ENCODE results near the gene PARVG.

Gene PARVG

DNA sequence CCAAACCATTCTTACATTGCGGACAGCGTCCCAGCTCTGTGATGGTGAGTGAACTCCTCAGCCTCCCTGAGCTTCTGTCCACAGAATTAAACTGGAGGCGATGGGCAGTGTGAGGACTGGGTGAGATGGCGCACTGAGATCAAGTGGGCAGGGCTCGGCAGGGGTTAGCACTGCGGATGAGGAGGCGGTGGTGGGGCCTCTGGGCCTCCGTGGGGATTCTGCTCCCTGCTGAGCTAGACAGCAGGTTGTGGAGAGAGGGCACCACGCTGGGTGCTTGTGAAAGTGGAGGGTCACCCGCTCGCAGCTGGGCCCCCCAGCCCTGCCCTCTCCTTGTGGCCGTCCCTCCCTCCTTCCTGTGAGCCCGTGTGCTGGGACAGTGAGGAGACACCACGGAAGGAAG lies 25.6 kb upstream of the PARVG start:
- no peak for DNase-seq

DNA sequence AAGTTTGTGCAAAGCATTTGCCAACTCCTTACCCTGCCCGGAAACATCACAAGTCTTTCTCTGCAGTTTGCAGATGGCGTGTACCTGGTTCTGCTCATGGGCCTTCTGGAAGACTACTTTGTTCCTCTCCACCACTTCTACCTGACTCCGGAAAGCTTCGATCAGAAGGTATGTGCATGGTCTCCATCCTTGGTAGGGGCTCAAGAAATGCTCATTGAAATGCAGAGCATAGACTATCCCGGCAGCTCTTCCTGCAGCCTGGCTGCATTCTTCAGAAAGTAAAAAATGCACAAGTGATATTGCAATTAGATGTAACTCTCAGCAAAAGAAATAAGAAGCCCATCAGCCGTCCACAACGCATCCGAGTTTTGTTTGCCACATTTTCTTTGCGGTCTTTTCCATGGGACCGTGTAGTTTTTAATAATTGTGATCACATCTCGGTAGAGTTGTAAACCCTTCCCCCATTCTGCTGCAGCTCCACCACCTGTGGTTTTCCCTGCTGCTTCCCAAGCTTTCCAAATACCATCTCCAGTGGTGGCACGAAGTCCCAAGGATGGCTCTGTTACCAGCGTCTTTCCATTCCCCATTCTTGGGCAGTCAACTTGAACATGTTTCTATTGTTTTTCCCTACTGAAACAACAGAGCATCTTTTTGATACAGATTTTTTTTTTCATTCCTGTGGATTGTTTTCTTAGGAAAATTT lies 22.7 kb upstream of the PARVG start:
- DNase-seq, result no peak

- DNase-seq, result no peak
Observed at GRCh38 chr22:44158816-44159215, 21.9 kb upstream of the PARVG start.

GRCh38 chr22:44159221-44159620 lies 21.5 kb upstream of the PARVG start:
- no peak for DNase-seq

DNA sequence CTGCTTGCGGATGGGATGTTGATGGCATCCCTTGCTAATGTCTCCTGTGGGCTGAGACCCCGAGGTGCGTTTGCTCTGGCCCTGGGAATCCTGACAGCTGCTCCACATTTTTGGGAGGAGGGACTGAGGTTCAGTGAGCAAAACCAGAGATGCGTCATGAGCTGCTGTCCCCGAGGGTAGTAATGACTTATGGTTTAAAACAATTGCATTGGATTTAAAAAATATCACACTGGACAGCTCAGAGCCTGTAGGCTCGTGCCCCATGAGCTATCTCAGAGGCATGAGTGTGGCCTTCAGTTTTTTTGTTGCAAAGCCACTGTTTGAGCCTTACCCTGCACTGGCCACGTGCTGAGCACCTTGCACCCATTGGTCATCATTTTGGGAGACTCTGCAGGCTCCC lies 20.9 kb upstream of the PARVG start:
- DNase-seq, result no peak

DNA sequence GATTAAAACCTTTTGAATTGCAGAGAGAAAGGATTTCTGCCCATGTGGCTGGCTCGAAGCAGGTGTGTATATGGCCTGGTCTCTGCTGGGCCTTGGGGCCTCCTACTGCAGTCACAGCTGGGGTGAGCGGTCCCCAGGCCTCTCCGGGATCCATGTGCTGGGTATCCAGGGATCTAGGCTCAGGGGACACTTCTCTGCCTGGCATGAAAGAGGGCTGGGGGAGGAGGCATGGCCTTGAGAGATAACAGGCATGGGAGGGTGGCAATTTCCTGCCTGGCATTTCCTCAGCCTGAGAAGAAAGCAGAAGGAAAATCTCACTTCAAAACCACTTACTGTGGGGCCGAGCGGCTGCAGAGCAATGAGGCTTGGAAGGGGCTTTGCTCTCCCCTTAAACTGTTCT lies 20.3 kb upstream of the PARVG start:
- DNase-seq, result no peak

DNA sequence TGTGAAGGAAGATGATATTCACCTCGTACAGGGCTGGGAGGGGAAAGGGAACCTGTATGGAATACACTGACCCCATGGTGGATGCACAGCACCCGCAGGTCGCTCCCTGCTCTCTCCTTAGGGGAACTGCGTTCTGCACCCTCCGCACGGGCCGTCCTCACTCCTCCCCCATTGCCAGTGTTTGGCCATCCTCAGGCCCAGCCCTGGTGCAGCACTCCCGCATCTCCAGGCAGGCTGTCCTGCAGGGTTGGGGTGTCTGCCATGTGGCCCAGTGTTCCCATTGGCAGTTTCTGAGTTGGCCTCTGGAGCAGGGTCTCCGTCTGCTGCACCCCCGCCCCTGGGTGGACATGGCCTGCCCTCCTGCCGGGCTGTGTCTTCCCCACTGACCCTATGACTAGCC lies 19.1 kb upstream of the PARVG start:
- no peak for DNase-seq

DNA sequence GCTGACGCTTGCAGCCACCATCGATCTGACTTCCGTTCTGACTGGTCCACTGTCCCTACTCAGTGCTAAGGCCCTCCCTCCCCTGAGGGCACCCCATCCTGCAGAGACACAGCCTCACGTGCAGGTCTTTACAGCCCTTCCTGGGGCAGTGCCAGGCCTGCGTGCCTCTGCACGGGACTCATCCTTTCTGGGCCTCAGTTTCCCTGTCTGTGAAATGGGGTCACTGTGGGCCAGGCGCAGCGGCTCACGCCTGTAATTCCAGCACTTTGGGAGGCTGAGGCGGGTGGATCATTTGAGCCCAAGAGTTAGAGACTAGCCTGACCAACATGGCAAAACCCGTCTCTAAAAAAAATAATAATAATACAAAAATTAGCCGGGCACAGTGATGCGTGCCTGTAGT lies 17.8 kb upstream of the PARVG start:
- no peak for DNase-seq

DNA sequence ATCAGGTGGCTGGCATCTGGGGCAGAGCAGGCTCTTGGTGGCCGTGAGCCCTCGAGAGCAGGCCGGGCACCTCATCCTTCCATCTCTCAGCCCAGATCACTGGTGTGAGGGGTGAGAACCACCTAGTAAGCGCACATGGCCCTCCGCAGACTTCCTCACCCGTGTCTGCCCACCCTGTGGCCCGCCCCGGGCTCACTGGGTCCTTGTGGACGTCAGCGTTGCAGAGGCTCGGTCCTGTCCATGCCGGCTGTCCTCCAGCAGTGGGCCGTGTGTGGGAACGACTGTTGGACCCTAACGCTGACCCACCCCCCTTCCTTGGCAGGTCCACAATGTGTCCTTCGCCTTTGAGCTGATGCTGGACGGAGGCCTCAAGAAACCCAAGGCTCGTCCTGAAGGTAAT lies 17.2 kb upstream of the PARVG start:
- DNase-seq, result no peak

DNA sequence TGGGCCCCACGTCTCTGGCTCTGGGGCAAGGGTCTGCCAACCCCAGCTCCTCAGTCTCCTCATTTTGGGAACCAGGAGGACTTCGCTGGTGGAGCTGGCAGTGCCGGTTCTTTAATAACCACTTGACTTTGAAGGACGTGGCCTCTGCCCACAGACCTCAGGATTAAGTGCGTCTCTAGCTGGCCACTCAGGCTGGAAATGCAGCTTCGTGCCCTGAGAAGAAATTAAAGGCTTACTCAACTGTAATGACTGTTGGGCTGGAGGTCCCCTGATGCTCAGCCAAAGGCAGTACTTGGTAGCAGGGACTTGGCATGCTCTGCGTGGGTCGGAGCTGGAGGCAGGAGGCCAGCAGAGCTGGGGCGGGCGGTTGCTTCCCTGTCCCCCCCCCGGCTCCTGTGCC lies 16.7 kb upstream of the PARVG start:
- no peak for DNase-seq

DNA sequence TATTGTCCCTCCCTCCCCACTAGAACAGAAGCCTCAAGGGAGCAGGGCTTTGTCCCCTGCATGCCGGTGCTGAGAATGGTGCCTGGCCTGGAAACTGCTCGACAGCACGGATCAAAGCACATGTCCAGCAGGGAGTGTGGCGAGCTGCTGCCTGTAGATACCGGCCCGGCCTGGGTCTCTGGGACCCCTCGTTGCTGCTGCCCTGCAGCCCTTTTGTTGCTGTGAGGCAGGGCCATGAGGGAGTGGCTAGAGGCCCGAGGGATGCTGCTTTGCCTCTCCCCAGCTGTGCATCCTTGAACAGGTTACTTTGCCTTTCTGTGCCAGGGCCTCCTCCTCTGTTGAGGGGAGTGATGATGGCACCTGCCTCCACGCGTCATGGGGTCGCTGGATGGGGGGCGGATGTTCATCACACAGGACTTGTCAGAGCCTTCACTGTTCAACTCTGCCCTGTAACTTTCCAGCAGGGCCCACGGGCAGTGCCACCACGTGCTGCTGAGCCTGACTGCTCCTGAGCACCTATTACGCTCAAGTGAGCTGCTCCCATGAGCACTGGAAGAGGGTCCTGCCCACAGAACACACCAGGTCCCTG lies 15.3 kb upstream of the PARVG start:
- DNase-seq, result no peak

DNA sequence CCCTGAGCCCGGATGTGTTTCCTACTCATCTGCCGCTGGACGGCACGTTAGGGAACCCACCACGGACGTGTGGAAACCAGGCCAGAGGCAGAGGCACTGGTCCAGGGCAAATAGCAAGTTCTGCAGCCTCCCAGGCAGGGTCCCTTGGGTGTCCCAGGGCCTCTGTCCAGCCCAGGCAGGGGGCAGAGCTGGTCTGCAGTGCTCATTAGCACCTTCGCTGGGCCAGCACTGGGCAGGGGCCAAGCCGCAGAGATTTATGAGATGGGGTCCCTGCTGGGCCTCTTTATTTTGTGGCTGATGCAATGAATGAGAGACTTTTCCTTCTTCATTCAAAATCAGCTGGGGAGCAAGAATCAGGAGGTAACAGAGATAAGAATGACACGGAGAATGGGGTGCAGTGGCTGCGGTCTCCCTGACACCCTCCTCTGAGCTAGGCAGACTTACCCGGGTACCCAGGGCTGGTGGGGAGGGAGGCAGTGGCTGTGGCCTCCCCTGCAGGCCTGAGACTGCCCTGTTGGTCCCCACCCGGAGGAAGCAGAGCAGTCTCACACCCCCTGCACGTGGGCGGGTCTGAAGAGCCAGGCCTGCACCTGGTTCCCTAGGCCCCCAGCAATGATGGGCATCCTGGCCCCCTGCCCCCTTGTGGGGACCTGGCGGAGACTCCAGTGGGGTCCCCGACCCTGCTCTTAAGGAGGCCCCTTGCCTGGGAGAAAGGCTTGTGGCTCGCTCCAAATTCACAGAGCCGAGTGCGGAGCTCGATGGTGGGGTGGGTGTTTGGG lies 14.0 kb upstream of the PARVG start:
- no peak for DNase-seq

GRCh38 chr22:44167501-44167900 lies 13.2 kb upstream of the PARVG start:
- DNase-seq, result no peak

GRCh38 chr22:44168206-44168605 lies 12.5 kb upstream of the PARVG start:
- no peak for DNase-seq

DNA sequence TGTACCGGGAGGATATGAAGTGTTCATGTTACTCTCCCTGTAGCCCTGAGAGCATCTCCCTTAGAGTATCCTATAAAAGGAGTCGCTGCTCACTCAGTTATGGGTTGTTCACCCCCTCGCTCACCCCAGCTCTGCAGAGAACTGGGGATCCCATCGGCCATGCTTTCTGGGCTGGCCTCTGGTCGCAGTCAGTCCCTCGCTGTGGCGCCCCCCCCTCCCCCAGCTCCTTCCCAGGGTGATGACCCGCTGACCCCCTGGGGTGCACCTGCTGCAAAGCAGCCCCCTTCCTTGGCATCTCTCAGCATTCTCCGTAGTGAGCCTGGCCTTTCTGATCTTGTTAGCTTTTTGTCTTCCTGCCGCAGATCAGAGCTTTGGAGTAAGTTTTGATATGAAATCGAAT lies 10.3 kb upstream of the PARVG start:
- DNase-seq, result no peak

- DNase-seq, result no peak
Observed at GRCh38 chr22:44171561-44171960, 9.2 kb upstream of the PARVG start.

DNA sequence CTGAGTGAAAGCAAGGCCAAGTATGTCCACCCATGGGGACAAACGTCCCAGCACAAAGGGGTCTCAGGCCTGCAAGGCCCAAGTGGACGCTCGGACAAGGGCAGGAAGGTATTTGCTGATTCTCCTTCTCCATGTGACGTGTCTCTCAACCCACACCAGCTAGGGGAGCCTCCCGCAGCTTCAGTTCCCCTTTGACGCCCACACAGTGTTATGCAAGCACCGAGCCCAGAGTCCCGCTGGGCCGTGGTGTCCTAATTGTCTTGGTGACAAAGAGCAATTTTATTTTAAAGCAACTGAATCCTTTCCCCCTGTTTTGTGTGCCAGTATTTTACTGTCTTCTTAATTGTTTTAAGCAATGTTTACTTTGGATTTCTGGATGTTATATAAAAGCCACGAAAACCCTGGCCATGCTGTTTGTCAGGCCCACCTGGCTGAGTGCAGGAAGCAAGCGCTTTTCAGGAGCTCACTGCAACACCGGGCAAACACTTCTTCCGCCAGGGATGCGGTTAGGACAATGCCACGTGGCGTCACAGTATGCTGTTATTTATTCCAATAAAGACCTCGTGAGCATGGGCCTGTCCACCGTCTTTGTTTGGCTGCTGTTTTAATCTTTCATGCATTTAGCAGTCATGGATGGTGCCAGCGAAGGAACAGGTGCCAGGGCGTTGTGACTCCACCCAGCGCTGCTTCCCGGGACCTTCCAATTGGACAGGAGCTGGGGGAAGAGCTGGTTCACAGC lies 8.2 kb upstream of the PARVG start:
- no peak for DNase-seq

DNA sequence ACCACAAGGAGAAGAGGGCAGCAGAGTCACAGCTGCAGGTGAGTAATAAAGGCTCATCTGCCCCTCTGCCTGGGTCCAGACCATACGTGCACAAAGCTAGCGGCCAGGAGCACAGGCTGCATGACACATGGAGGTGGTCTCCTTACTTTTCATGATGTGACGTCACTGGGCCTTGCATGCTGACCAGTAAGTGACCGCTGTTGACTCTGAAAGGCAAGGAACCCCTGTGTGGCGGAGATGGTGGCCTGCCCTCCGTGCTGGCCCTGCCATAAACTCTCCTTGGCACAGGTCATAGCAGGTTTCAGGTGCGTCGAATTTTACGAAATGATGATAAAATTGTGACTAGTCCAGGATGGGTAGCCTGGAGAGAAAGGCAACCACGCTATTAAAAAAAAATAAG lies 7.6 kb upstream of the PARVG start:
- no peak for DNase-seq

DNA sequence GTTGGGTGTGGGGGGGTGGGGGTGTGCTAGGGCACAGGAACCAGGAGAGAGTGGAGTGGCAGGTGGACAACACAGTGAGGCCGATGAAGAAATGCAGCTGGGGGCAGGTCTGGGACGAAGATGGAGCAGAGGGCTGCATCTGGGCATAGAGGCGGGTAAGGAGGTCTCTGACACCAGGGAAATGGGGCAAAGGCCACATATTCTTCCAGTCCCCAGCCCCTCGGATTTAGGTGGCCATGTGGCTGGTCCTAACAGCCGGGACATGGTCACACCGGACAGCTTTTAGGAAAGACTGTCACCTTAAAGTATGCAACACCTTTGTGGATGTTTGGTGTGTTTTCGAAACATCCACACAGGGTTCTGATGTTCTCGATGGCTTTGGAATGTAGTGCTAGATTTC lies 5.0 kb upstream of the PARVG start:
- no peak for DNase-seq

DNA sequence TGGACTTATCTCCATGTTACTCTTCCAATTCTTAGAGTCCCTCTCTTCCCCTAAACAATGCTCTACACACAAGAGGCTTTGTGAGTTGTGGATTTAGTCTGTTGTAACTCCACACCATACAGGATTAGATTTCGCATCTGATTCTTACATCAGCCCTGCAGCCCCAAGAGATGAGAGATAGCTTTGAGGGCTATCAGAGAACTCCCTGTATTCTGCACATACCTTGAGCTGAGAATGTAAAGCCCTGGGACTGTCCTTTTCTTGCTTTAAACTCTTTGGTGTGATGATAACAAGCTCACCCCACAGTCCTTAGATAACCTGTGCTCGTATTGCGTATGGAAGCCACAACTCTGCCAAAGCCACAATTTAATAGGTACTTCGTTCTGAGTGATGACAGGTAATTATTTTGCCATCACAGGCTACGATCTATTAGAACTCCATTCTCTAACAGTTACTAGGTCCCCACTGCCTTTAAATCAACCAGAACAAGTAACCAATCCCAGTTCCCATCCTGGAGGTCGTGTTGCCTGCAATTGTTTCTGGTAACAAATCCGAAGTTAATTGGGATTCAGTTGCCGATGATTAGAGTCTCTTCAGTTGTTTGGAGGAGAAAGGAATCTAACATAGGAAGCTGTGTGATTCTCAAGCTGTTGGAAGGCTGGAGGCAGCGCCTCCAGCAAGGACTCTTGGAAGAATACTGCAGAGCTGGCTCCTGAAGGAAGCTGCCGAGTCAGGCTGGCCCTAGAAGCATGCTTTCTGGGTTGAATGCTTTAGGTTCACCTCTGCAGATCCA lies 1.3 kb upstream of the PARVG start:
- DNase-seq, result no peak

DNA sequence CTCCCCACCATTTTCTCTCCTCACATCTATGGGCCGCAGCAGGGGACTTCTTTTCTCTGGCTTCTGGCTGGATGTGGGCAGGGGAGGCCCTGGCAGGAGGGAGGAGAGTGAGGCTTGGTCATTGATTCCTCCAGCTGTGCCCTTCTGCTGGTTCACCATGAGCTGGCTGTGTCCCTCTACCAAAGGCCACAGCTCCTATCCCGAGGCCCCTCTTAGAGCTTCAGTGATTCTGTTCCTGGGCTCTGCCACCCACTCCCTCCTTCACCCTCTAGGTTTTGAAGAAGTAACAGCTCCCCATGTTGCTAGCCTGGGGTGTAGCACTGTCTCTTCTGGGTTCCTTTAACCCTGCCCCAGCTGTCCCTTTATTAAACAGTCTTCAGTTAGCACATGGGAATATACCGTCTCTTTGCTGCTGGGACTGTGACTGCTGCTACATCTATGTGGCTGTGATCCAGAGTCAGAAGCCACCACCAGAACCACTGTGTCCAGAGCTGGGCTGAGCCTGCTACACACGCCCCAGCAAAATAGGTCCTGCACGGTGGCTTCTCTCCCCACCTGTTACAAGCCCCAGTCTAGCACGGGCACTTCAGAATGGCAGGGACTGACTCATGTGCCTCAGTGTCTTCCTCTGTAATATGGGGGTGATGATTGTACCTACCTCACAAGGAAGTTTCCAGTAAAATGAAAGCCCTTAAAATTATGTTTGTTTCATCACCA lies 578 bp upstream of the PARVG start:
- no peak for DNase-seq

All from stimulated activated CD4-positive, alpha-beta T cell treated with anti-CD3 and anti-CD28 coated beads, Interleukin-4, amount 100 ng/mL, for 1 hour (primary cell).